Nephron (organoid): Measurements from ENCODE around the gene FCN2.

Source experiments
- H3K27ac Mint-ChIP-seq, 3 experiments: 2 replicates each; pipeline ENCODE4 v1.8.0; 2020; ENCODE audit warnings: mixed read lengths in 3 of 3, mild to moderate bottlenecking in 2 of 3, moderate library complexity in 1 of 3
- H3K27me3 Mint-ChIP-seq: 2 replicates; pipeline ENCODE4 v1.8.0; 2021; ENCODE audit warnings: low read depth, mild to moderate bottlenecking, moderate library complexity, mixed read lengths
- H3K36me3 Mint-ChIP-seq: 2 replicates; pipeline ENCODE4 v1.8.0; 2020; ENCODE audit warnings: low read depth, mixed read lengths
- H3K4me1 Mint-ChIP-seq: 2 replicates; pipeline ENCODE4 v1.8.0; 2020; ENCODE audit warnings: mixed read lengths
- H3K4me3 Mint-ChIP-seq, 3 experiments: 2 replicates each; pipeline ENCODE4 v1.8.0; 2020; ENCODE audit warnings: mild to moderate bottlenecking in 3 of 3, mixed read lengths in 3 of 3, moderate library complexity in 2 of 3
- H3K9me3 Mint-ChIP-seq: 2 replicates; pipeline ENCODE4 v1.8.0; 2020; ENCODE audit warnings: mixed read lengths
- CTCF ChIP-seq, 3 experiments: fragments of 200-600 bp; sonication (generic); IDR thresholded peaks; one replicate each; pipeline ENCODE4 v1.5.0; 2021; ENCODE audit warnings: antibody characterized with exemption in 3 of 3; ENCODE audit not compliant: unreplicated experiment in 3 of 3

Gene FCN2

GRCh38 chr9:134909511-134910481, 29.2 kb downstream of the FCN2 start:
- Mint-ChIP-seq H3K27ac (no peak overlapping the region), H3K4me1 (no peaks in the 10 kb centered on the region), H3K4me3 (no peak overlapping the region), H3K36me3 (no peaks in the 10 kb centered on the region), H3K9me3 (no peaks in the 10 kb centered on the region), H3K27me3 (peaks cover 24% of the 10 kb centered on the region)
- TF ChIP-seq CTCF (IDR thresholded peaks at IDR 0.05; ENCODE audit: unreplicated experiment in 3 of 3), result no peak

- Mint-ChIP-seq H3K36me3 (no peaks in the 10 kb centered on the region), H3K9me3 (no peaks in the 10 kb centered on the region), H3K27me3 (peaks cover 32% of the 10 kb centered on the region), H3K27ac (no peak overlapping the region), H3K4me3 (no peak overlapping the region), H3K4me1 (no peaks in the 10 kb centered on the region)
- no peak for TF ChIP-seq CTCF (IDR thresholded peaks at IDR 0.05; ENCODE audit: unreplicated experiment in 3 of 3)
Measured at GRCh38 chr9:134912126-134912840, 31.7 kb downstream of the FCN2 start.

- no peak overlapping the region for H3K4me3 Mint-ChIP-seq
- H3K27ac Mint-ChIP-seq, result no peak overlapping the region
- no peaks in the 10 kb centered on the region for H3K36me3 Mint-ChIP-seq
- H3K27me3 Mint-ChIP-seq, result peaks cover 36% of the 10 kb centered on the region
- no peaks in the 10 kb centered on the region for H3K4me1 Mint-ChIP-seq
- TF ChIP-seq CTCF (IDR thresholded peaks at IDR 0.05; ENCODE audit: unreplicated experiment in 3 of 3), result no peak
- H3K9me3 Mint-ChIP-seq, result no peaks in the 10 kb centered on the region
Measured at GRCh38 chr9:134913041-134913712, 32.6 kb downstream of the FCN2 start.

- Mint-ChIP-seq H3K27me3 (peaks cover 41% of the 10 kb centered on the region), H3K9me3 (peaks cover 6% of the 10 kb centered on the region), H3K4me3 (no peak overlapping the region), H3K4me1 (no peaks in the 10 kb centered on the region), H3K27ac (no peak overlapping the region), H3K36me3 (no peaks in the 10 kb centered on the region)
- TF ChIP-seq CTCF (IDR thresholded peaks at IDR 0.05; ENCODE audit: unreplicated experiment in 3 of 3), result no peak
Measured at GRCh38 chr9:134913713-134914500, 33.3 kb downstream of the FCN2 start.

GRCh38 chr9:134914501-134914834, 33.9 kb downstream of the FCN2 start:
- Mint-ChIP-seq H3K4me3 (no peak overlapping the region), H3K27me3 (peaks cover 37% of the 10 kb centered on the region), H3K36me3 (no peaks in the 10 kb centered on the region), H3K4me1 (no peaks in the 10 kb centered on the region), H3K27ac (no peak overlapping the region), H3K9me3 (peaks cover 6% of the 10 kb centered on the region)
- no peak for TF ChIP-seq CTCF (IDR thresholded peaks at IDR 0.05; ENCODE audit: unreplicated experiment in 3 of 3)
